K562 (cell line): Measurements from ENCODE around the gene UBXN6.

Experiments used
- CEBPB ChIP-seq: fragments of 450-650 bp; IDR thresholded peaks from 2 replicates; pipeline ENCODE4 v1.6.1; 2016; ENCODE audit warnings: missing genetic modification characterization, missing compliant biosample characterization
- CTCF ChIP-seq, 3 experiments: IDR thresholded peaks in 2 of 3; conservative IDR thresholded peaks in 1 of 3; 2 replicates each; pipeline ENCODE4 v1.5.1; 2011 to 2012; ENCODE audit warnings: low read length in 3 of 3, mild to moderate bottlenecking in 3 of 3, control low read depth in 2 of 3, improper control_type of control experiment in 1 of 3, inconsistent platforms in 1 of 3, low read depth in 1 of 3, mixed read lengths in 1 of 3, moderate library complexity in 1 of 3; ENCODE audit not compliant: insufficient read depth in 2 of 3
- FOXA1 ChIP-seq: fragments of 450-650 bp; IDR thresholded peaks from 2 replicates; pipeline ENCODE4 v1.6.1; 2016; ENCODE audit warnings: mild to moderate bottlenecking, borderline replicate concordance
- POLR2A ChIP-seq: fragments of 450-650 bp; conservative IDR thresholded peaks from 2 replicates; pipeline ENCODE4 v1.6.1; 2016
- REST ChIP-seq, 2 experiments: fragments of 450-650 bp; formaldehyde crosslinking in 1 of 2; IDR thresholded peaks; 2 replicates each; pipeline versions ENCODE4 v1.4.0 to v1.6.1; 2014 to 2020; ENCODE audit warnings: mild to moderate bottlenecking in 2 of 2, borderline replicate concordance in 1 of 2, low read depth in 1 of 2
- ZBTB33 ChIP-seq: sonication (generic); formaldehyde crosslinking; IDR thresholded peaks from 2 replicates; pipeline ENCODE4 v1.8.1; 2023; ENCODE audit warnings: mild to moderate bottlenecking, missing genetic modification reagents
- ZNF274 ChIP-seq: IDR thresholded peaks from 2 replicates; pipeline ENCODE4 v1.6.1; 2011; ENCODE audit warnings: low read depth, mild to moderate bottlenecking, low read length, moderate library complexity, borderline replicate concordance

- no peak for TF ChIP-seq ZNF274
- no peak for TF ChIP-seq REST (IDR thresholded peaks at IDR 0.05; ENCODE audit: borderline replicate concordance)
- TF ChIP-seq REST (CRISPR knock-in tag; IDR thresholded peaks at IDR 0.05; ENCODE audit: low read depth): no peak
- TF ChIP-seq FOXA1: no peak
- TF ChIP-seq ZBTB33 (CRISPR knock-in tag): no peak
- no peak for TF ChIP-seq CEBPB (tag)
- TF ChIP-seq POLR2A: no peak; the same call in 1 of the 2 replicates
- no peak for TF ChIP-seq CTCF (IDR thresholded peaks at IDR 0.05 in 2 of 3, conservative IDR thresholded peaks at IDR 0.05 in 1 of 3; ENCODE audit: insufficient read depth in 2 of 3, low read depth in 1 of 3, low read length in 3 of 3)
Measured at GRCh38 chr19:4453232-4454179, 4.1 kb downstream of the UBXN6 start.
